ENCODE results near the gene PTPRJ.

Gene PTPRJ

DNA sequence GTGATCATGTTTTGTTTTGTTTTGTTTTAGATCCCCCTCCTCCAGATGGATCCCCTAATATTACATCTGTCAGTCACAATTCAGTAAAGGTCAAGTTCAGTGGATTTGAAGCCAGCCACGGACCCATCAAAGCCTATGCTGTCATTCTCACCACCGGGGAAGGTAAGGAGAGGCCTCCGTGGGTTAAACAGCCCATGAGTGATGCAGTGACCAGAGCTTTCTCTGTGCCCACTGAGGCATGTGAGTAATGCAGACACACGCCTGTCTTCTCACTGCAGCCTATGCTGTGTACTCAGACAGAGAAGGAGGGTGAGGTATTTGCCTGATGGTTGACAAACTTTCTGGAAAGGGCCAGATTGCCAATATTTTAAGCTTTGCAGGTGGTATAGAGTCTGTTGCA, 162.5 kb downstream of the PTPRJ start:
- TF ChIP-seq, protein P1, sequence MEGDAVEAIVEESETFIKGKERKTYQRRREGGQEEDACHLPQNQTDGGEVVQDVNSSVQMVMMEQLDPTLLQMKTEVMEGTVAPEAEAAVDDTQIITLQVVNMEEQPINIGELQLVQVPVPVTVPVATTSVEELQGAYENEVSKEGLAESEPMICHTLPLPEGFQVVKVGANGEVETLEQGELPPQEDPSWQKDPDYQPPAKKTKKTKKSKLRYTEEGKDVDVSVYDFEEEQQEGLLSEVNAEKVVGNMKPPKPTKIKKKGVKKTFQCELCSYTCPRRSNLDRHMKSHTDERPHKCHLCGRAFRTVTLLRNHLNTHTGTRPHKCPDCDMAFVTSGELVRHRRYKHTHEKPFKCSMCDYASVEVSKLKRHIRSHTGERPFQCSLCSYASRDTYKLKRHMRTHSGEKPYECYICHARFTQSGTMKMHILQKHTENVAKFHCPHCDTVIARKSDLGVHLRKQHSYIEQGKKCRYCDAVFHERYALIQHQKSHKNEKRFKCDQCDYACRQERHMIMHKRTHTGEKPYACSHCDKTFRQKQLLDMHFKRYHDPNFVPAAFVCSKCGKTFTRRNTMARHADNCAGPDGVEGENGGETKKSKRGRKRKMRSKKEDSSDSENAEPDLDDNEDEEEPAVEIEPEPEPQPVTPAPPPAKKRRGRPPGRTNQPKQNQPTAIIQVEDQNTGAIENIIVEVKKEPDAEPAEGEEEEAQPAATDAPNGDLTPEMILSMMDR (conservative IDR thresholded peaks at IDR 0.05; ENCODE audit: low read depth, low read length): no peak
- DNase-seq (ENCODE audit: low read depth): no peak

DNA sequence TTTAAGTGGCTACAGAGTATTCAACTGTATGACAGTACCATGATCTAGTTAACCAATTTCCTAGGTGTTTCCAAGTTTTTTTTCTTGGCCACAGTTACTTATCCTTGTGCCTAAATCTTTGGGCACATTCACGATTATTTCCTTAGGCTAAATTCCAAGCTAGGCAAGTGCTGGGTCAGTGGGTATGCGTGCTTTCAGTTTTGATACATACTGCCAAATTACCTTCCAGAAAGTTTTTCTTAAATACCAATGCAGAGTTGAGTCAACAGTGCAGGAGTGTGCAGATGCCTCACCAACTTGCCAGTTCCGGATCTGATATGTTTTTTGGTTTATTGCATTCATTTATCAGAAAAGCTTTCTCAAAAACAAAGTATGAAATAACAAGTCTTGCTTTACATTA, 168.4 kb downstream of the PTPRJ start:
- no peak overlapping the region for H3K4me3 ChIP-seq (ENCODE audit: low read depth, low read length)
- DNase-seq (ENCODE audit: low read depth): no peak
- TF ChIP-seq, protein P1 (conservative IDR thresholded peaks at IDR 0.05; ENCODE audit: low read depth, low read length): no peak

More for the DNA sequence above, 162.5 kb downstream of the PTPRJ start:
- H3K4me3 ChIP-seq (ENCODE audit: low read depth, low read length): no peak overlapping the region

DNA sequence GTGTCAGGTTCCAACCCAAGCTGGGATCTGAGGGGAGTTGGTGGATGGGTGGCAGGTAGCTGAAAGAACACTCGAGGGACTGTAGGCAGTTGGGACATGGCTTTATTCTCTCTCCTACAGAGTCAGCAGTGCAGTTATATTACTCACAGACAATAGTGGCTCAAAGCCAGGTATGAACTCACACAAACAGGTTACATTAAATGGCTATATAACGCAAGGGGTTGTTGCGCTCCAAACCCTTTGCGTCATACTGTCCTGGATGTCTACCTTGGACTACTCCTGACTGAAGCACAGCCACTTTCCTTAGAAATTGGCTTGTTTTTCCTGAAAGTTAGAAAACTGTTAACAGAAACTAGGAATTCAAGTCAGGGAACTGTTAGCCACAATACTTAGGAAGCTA, 169.9 kb downstream of the PTPRJ start:
- no peak overlapping the region for H3K4me3 ChIP-seq (ENCODE audit: low read depth, low read length)
- DNase-seq (ENCODE audit: low read depth): peak; percentile 49
- TF ChIP-seq, protein P1 (conservative IDR thresholded peaks at IDR 0.05; ENCODE audit: low read depth, low read length): no peak

DNA sequence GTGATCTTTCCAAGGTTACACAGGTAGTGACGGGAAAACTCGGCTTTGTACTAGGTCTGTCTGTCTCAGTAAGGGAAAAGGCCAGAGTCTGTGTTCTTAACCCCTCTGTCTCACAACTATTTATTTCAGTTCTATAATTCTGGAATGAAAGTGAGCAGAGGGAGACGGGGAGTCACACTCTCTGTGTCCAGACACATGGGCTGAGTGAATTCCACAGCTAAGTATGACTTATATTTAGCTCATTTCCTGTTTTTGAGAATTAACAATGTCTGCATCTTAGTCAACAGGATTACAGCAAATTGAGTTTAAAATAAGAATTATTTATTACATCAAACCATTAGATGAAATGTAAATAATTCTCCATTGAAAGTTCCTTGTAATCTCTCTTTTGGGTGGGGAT, 173.8 kb downstream of the PTPRJ start:
- no peak overlapping the region for H3K4me3 ChIP-seq (ENCODE audit: low read depth, low read length)
- TF ChIP-seq, protein P1 (conservative IDR thresholded peaks at IDR 0.05; ENCODE audit: low read depth, low read length): no peak
- DNase-seq (ENCODE audit: low read depth): peak; percentile 66

DNA sequence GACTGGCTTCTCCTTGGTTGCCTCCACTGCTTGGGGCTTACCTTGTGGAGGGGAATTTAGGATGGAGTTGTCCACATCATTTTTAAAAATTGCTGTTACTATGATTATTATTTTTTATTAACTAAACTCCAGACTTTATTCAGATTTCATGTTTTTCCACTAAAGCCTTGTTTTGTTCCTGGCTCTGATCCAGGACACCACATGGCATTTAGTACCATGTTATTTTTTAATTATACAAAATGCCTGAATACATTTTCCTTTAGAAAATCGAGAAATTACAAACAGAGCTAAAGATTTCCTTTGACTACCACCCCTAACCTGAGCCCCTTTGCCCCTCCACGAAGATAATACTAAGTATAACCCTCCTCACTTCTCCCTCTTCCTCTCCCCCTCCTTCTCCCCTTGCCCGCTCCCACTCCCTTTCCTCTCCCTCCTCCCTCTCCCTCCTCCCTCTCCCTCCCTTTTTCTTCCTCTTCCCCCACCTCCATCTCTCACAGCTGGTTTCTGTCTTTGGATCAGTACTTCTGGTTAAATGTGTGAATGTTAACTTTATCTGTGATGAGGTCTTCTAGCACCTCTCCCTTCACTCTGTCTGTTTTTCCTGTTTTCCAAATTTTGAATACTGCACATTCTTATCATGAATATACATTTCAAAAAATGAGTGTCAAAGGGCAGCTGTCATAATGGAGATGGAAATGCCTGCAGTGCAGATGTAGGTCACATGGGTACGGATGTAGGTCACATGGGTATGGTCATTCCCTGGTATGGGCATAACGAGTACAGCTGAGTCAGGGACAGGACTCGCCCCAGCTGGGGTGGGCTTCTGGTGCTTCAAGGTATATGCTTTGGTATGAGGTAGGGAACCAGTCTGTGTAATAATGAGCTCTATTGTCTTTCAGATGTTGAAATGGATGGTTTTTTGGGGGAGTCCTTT, 181.9 kb downstream of the PTPRJ start:
- H3K4me3 ChIP-seq (ENCODE audit: low read depth, low read length): no peak overlapping the region
- no peak for DNase-seq (ENCODE audit: low read depth)
- TF ChIP-seq, protein P1 (conservative IDR thresholded peaks at IDR 0.05; ENCODE audit: low read depth, low read length): no peak

DNA sequence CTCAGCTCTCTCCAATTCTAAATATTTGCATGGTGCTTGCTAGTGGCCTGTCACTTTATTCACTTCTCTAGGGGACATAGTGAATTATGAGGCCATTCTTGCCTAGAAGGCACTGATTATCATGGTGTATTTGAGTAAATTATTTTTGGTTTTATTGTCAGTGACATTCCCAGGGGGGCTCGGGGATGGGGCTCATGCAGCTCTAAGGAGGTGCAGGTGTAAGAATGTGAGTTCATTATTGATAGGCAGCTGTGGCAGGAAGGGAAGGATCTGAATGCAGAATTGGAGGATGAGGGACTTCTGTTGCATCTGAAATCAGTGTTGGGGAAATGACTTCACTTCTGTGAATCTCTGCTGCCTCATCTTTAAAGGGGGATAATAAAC, 182.5 kb downstream of the PTPRJ start:
- TF ChIP-seq, protein P1 (conservative IDR thresholded peaks at IDR 0.05; ENCODE audit: low read depth, low read length): no peak
- no peak overlapping the region for H3K4me3 ChIP-seq (ENCODE audit: low read depth, low read length)
- DNase-seq (ENCODE audit: low read depth): no peak
